ENCODE results near the gene GPANK1.

DNA sequence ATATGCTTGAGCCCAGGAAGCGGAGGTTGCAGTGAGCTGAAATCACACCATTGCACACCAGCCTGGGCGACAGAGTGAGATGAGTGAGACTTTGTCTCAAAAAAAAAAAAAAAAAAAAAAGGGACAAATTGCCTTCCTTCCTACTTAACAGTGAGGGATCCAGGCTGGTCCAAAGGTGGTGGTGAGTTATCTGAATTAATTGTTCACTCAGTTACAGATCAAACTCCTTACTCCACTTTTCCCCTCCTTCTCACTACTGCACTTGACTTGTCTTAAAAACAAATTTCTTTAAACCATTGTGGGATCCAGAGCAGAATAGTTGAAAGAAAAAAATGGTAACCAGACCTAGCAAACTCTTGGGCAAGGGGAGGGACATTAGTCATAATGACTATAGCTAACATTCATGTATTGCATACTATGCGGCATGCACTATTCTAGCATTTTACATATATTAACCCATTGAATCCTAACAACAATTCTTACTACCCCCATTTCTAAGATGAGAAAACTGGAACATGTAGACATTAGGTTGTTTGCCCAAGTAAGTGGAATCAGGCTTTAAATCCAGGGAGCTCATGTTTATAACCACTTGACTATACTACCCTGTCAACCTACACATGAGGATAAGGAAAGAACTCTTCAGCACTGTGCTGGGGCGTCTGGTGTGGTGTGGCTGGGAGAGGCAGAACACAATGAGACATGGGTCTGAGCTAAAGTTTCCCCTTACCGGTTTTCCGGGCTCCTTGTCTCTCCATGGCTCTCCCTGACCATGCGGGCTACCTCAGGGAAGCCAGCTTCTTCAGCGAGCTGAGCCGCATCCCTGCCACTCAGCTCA lies 1.5 kb downstream of the GPANK1 start:
- TF ChIP-seq, protein P1, sequence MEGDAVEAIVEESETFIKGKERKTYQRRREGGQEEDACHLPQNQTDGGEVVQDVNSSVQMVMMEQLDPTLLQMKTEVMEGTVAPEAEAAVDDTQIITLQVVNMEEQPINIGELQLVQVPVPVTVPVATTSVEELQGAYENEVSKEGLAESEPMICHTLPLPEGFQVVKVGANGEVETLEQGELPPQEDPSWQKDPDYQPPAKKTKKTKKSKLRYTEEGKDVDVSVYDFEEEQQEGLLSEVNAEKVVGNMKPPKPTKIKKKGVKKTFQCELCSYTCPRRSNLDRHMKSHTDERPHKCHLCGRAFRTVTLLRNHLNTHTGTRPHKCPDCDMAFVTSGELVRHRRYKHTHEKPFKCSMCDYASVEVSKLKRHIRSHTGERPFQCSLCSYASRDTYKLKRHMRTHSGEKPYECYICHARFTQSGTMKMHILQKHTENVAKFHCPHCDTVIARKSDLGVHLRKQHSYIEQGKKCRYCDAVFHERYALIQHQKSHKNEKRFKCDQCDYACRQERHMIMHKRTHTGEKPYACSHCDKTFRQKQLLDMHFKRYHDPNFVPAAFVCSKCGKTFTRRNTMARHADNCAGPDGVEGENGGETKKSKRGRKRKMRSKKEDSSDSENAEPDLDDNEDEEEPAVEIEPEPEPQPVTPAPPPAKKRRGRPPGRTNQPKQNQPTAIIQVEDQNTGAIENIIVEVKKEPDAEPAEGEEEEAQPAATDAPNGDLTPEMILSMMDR (IDR thresholded peaks at IDR 0.05) = no peak
- TF ChIP-seq POLR2A (IDR thresholded peaks at IDR 0.05) = no peak
